ENCODE measurements around the gene CEP20.

Gene CEP20

GRCh38 chr16:15898654-15899053 is 10.3 kb upstream of the CEP20 start:
- no peak for DNase-seq (ENCODE audit: low read depth in 3 of 3)

- DNase-seq (ENCODE audit: low read depth in 3 of 3): peak in 1 of 3 experiments; percentile 39
These were observed 9.4 kb upstream of the CEP20 start for GRCh38 chr16:15897834-15898254.

GRCh38 chr16:15897121-15897780 is 8.8 kb upstream of the CEP20 start:
- DNase-seq (ENCODE audit: low read depth in 3 of 3): no peak

- no peak for DNase-seq (ENCODE audit: low read depth in 3 of 3)
These were observed 6.4 kb upstream of the CEP20 start for GRCh38 chr16:15894571-15895374.

GRCh38 chr16:15891508-15891907 is 3.1 kb upstream of the CEP20 start:
- no peak for DNase-seq (ENCODE audit: low read depth in 3 of 3)

- no peak for DNase-seq (ENCODE audit: low read depth in 3 of 3)
These were observed 1.1 kb downstream of the CEP20 start for GRCh38 chr16:15887283-15887682.

- no peak for DNase-seq (ENCODE audit: low read depth in 3 of 3)
These were observed 2.3 kb downstream of the CEP20 start for GRCh38 chr16:15886078-15886477.

- DNase-seq (ENCODE audit: low read depth in 3 of 3): no peak
These were observed 2.8 kb downstream of the CEP20 start for GRCh38 chr16:15885560-15886001.

- no peak for DNase-seq (ENCODE audit: low read depth in 3 of 3)
These were observed 5.8 kb downstream of the CEP20 start for GRCh38 chr16:15882563-15882962.

GRCh38 chr16:15881794-15882379 is 6.5 kb downstream of the CEP20 start:
- no peak for DNase-seq (ENCODE audit: low read depth in 3 of 3)

GRCh38 chr16:15880434-15881308 is 7.7 kb downstream of the CEP20 start:
- DNase-seq (ENCODE audit: low read depth in 3 of 3): no peak

GRCh38 chr16:15879255-15879811 is 9.1 kb downstream of the CEP20 start:
- no peak for DNase-seq (ENCODE audit: low read depth in 3 of 3)

- DNase-seq (ENCODE audit: low read depth in 3 of 3): no peak
These were observed 11.9 kb downstream of the CEP20 start for GRCh38 chr16:15876503-15876902.

- no peak for DNase-seq (ENCODE audit: low read depth in 3 of 3)
These were observed 13.6 kb downstream of the CEP20 start for GRCh38 chr16:15874745-15875314.

GRCh38 chr16:15873737-15874136 is 14.7 kb downstream of the CEP20 start:
- DNase-seq (ENCODE audit: low read depth in 3 of 3): no peak

- DNase-seq (ENCODE audit: low read depth in 3 of 3): no peak
These were observed 15.1 kb downstream of the CEP20 start for GRCh38 chr16:15873301-15873700.

GRCh38 chr16:15870011-15870410 is 18.4 kb downstream of the CEP20 start:
- DNase-seq (ENCODE audit: low read depth in 3 of 3): no peak

GRCh38 chr16:15866451-15866850 is 22.0 kb downstream of the CEP20 start:
- DNase-seq (ENCODE audit: low read depth in 3 of 3): no peak

- DNase-seq (ENCODE audit: low read depth in 3 of 3): no peak
These were observed 22.7 kb downstream of the CEP20 start for GRCh38 chr16:15865742-15866141.

GRCh38 chr16:15864939-15865338 is 23.5 kb downstream of the CEP20 start:
- no peak for DNase-seq (ENCODE audit: low read depth in 3 of 3)

GRCh38 chr16:15861996-15862395 is 26.4 kb downstream of the CEP20 start:
- no peak for DNase-seq (ENCODE audit: low read depth in 3 of 3)

Measured in stimulated activated CD4-positive, alpha-beta T cell treated with anti-CD3 and anti-CD28 coated beads, TNF-alpha, amount 100 ng/mL, for 24 hours (primary cell).